Measurements from ENCODE around the gene ZNF575.
"Not testable (repeated sequence)": the region's sequence is repeated elsewhere in the genome, so short reads cannot be mapped to it uniquely, and the experiment has no call there.

ZNF575 gene

GRCh38 chr19:43540381-43540780 lies 7.4 kb downstream of the ZNF575 start:
- Histone ChIP-seq H3K36me3 (replicated peaks) (peaks cover 12% of the 10 kb centered on the region), H3K27me3 (replicated peaks) (no peaks in the 10 kb centered on the region), H3K4me3 (ENCODE audit: low read depth, low read length) (no peak overlapping the region), H3K27ac (no peak overlapping the region)
- no peak for DNase-seq
- no peak for TF ChIP-seq CTCF (IDR thresholded peaks at IDR 0.05; ENCODE audit: low read depth, low read length, missing control alignments)
- in situ Hi-C loops (cut with HindIII; ENCODE audit: low pct_ligation_motif_present, low sequenced_read_pairs) = no loop called here

GRCh38 chr19:43541920-43542650 lies 9.1 kb downstream of the ZNF575 start:
- H3K36me3 ChIP-seq (replicated peaks) = peaks cover 12% of the 10 kb centered on the region

GRCh38 chr19:43544077-43544476 lies 11.1 kb downstream of the ZNF575 start:
- no peak overlapping the region for H3K4me3 ChIP-seq (ENCODE audit: low read depth, low read length)
- DNase-seq = no peak
- peaks cover 10% of the 10 kb centered on the region for H3K36me3 ChIP-seq (replicated peaks)
- no peak for TF ChIP-seq CTCF (IDR thresholded peaks at IDR 0.05; ENCODE audit: low read depth, low read length, missing control alignments)
- no peak overlapping the region for H3K27ac ChIP-seq
- H3K27me3 ChIP-seq (replicated peaks) = no peaks in the 10 kb centered on the region
- in situ Hi-C loops (cut with HindIII; ENCODE audit: low pct_ligation_motif_present, low sequenced_read_pairs) = no loop called here

More at GRCh38 chr19:43541920-43542650, 9.1 kb downstream of the ZNF575 start:
- in situ Hi-C loops (cut with HindIII; ENCODE audit: low pct_ligation_motif_present, low sequenced_read_pairs) = no loop called here
- TF ChIP-seq CTCF (IDR thresholded peaks at IDR 0.05; ENCODE audit: low read depth, low read length, missing control alignments) = no peak
- DNase-seq = no peak
- H3K27me3 ChIP-seq (replicated peaks) = no peaks in the 10 kb centered on the region
- no peak overlapping the region for H3K4me3 ChIP-seq (ENCODE audit: low read depth, low read length)
- no peak overlapping the region for H3K27ac ChIP-seq

- Histone ChIP-seq H3K27ac (no peak overlapping the region), H3K4me3 (ENCODE audit: low read depth, low read length) (no peak overlapping the region), H3K27me3 (replicated peaks) (no peaks in the 10 kb centered on the region), H3K36me3 (replicated peaks) (peaks cover 6% of the 10 kb centered on the region)
- in situ Hi-C loops (cut with HindIII; ENCODE audit: low pct_ligation_motif_present, low sequenced_read_pairs) = no loop called here
- DNase-seq = no peak
- TF ChIP-seq CTCF (IDR thresholded peaks at IDR 0.05; ENCODE audit: low read depth, low read length, missing control alignments) = no peak
Observed at GRCh38 chr19:43545276-43545675, 12.3 kb downstream of the ZNF575 start.

GRCh38 chr19:43545981-43546380 lies 13.0 kb downstream of the ZNF575 start:
- DNase-seq = no peak
- Histone ChIP-seq H3K27me3 (replicated peaks) (no peaks in the 10 kb centered on the region), H3K4me3 (ENCODE audit: low read depth, low read length) (no peak overlapping the region), H3K36me3 (replicated peaks) (peaks cover 10% of the 10 kb centered on the region), H3K27ac (no peak overlapping the region)
- TF ChIP-seq CTCF (IDR thresholded peaks at IDR 0.05; ENCODE audit: low read depth, low read length, missing control alignments) = no peak
- in situ Hi-C loops (cut with HindIII; ENCODE audit: low pct_ligation_motif_present, low sequenced_read_pairs) = no loop called here

- in situ Hi-C loops (cut with HindIII; ENCODE audit: low pct_ligation_motif_present, low sequenced_read_pairs) = no loop called here
- Histone ChIP-seq H3K4me3 (ENCODE audit: low read depth, low read length) (no peak overlapping the region), H3K27me3 (replicated peaks) (no peaks in the 10 kb centered on the region), H3K27ac (no peak overlapping the region), H3K36me3 (replicated peaks) (peaks cover 16% of the 10 kb centered on the region)
- no peak for DNase-seq
- TF ChIP-seq CTCF (IDR thresholded peaks at IDR 0.05; ENCODE audit: low read depth, low read length, missing control alignments) = no peak
Observed at GRCh38 chr19:43546581-43546980, 13.6 kb downstream of the ZNF575 start.

DNA sequence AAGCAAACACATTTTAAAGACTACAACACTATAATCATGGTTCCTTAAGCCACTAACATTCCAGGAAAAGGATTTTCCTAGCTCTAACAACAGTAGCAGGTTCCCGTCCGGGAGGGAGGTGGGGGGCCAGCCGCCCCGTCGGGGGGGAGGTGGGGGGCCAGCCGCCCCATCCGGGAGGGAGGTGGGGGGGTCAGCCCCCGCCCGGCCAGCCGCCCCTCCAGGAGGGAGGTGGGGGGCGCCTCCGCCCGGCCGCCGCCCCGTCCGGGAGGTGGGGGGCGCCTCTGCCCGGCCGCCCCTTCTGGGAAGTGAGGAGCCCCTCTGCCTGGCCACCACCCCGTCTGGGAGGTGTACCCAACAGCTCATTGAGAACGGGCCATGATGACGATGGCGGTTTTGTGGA lies 14.9 kb downstream of the ZNF575 start:
- in situ Hi-C loops (cut with HindIII; ENCODE audit: low pct_ligation_motif_present, low sequenced_read_pairs); H3K4me3 ChIP-seq (ENCODE audit: low read depth, low read length); DNase-seq; H3K27me3 ChIP-seq (replicated peaks); H3K27ac ChIP-seq: not testable (repeated sequence)
- H3K36me3 ChIP-seq (replicated peaks) = peaks cover 23% of the 10 kb centered on the region

Measured in brain microvascular endothelial cell (primary cell).